DOHH2 (cell line): ENCODE data around the gene INTU.

ENCODE experiments used
- CTCF ChIP-seq: fragments of 200-600 bp; sonication (generic); IDR thresholded peaks from one replicate; pipeline ENCODE4 v1.5.1; 2014; ENCODE audit warnings: antibody characterized with exemption, mild to moderate bottlenecking, low read depth, low read length; ENCODE audit not compliant: poor library complexity, severe bottlenecking
- EZH2phosphoT487 ChIP-seq: fragments of 200-600 bp; sonication (generic); IDR thresholded peaks from 2 replicates; pipeline ENCODE4 v1.6.1; 2017; ENCODE audit warnings: borderline replicate concordance, mild to moderate bottlenecking, antibody characterized with exemption, low read length, moderate library complexity, mixed read lengths

DNA sequence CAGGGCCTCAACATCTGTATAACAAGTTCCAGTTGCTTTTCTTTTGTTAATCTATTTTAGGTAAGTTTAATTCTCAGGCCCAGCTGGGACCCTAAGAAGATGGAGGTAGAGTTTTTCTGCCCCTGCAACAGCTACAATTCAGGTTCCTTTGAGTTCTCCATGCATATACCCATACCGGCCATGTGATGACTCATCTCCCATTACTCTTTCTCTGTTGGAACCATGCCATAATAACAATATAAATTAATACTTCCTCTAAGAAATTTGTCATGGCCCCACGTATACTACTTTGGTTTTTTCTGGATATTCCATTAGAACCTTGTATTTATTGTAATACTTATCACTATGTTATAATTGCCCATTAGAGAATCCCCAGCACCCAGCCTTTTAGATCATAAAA is 1.3 kb upstream of the INTU start:
- TF ChIP-seq CTCF (no peak), EZH2phosphoT487 (no peak)
